HEK293 (cell line): Measurements from ENCODE around the gene KLHL36.

Experiments used
- CTCF ChIA-PET: fragments of 350-600 bp; formaldehyde crosslinking; extraction: SDS; loops from one replicate; lab custom pipeline; 2021; ENCODE audit warnings: antibody characterized with exemption; lab: Yijun Ruan, JAX
- POLR2A ChIA-PET: fragments of 300-600 bp; formaldehyde crosslinking; extraction: SDS; loops from one replicate; lab custom pipeline; 2020; ENCODE audit warnings: antibody characterized with exemption, inconsistent platforms; lab: Yijun Ruan, JAX
- H3K27ac ChIP-seq: fragments of 200-500 bp; sonication (Bioruptor generic); 2 replicates; pipeline ENCODE4 v1.5.1; 2014; ENCODE audit warnings: low read depth, low read length, control low read depth, inconsistent platforms; ENCODE audit errors: extremely low read depth
- H3K36me3 ChIP-seq, 2 experiments: fragments of 200-500 bp in 1 of 2; sonication (Bioruptor generic) in 1 of 2; 1 replicate in 1 of 2; 2 replicates in 1 of 2; pipeline ENCODE4 v1.5.1; 2014 to 2017; ENCODE audit warnings: inconsistent platforms in 2 of 2, low read length in 2 of 2; ENCODE audit not compliant: control insufficient read depth in 2 of 2, insufficient read depth in 1 of 2
- H3K4me1 ChIP-seq: fragments of 200-500 bp; sonication (Bioruptor generic); 2 replicates; pipeline ENCODE4 v1.5.1; 2014; ENCODE audit warnings: mild to moderate bottlenecking, low read length, inconsistent platforms; ENCODE audit not compliant: control insufficient read depth, insufficient read depth
- H3K4me3 ChIP-seq: 2 replicates; pipeline ENCODE4 v1.5.1; 2011; ENCODE audit warnings: low read depth, mild to moderate bottlenecking, control low read depth, low read length, moderate library complexity
- H3K9me3 ChIP-seq: fragments of 200-500 bp; sonication (Bioruptor generic); 2 replicates; pipeline ENCODE4 v1.5.1; 2014; ENCODE audit warnings: low read depth, low read length, inconsistent platforms; ENCODE audit not compliant: control insufficient read depth, insufficient read depth
- SCRT2 ChIP-seq: fragments of 450-650 bp; formaldehyde crosslinking; IDR thresholded peaks from 2 replicates; pipeline ENCODE4 v1.5.1; 2016; ENCODE audit warnings: missing biosample characterization, missing genetic modification characterization
- YY2 ChIP-seq: fragments of 450-650 bp; formaldehyde crosslinking; IDR thresholded peaks from 2 replicates; pipeline ENCODE4 v1.5.1; 2016; ENCODE audit warnings: missing biosample characterization, missing genetic modification characterization

The KLHL36 gene

DNA sequence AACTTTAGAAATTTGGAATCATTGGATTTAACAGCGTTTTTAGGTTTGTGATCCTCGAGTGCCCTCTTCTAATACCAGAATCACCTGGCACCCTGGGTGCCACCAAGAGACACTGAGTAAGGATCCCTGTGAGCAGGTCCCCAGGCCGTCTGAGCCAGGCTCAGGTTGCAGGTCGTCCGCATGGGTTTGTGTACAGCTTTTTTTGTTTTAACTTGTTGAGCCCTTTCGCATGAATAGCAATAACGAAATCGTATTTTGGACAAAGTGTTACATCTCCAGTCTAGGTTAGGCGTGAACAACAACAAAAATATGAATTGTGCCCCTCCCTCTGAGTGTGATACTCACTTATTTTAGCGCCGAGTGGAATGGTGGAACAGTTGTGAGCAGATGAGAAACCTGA is 62.4 kb downstream of the KLHL36 start:
- ChIA-PET POLR2A (no interaction called here), CTCF (interaction anchor here (0.6 to 1.7 kb wide), 3 partner anchors 72 to 255 kb away, joined by 3 to 11 read pairs (median 6); no protein-coding TSS in a partner anchor)
- TF ChIP-seq YY2 (tag by site-specific recombination): no peak
- TF ChIP-seq SCRT2 (tag by site-specific recombination): peak; percentile 60
- H3K4me1 ChIP-seq: peaks cover 36% of the 10 kb centered on the region
- H3K4me3 ChIP-seq: no peak overlapping the region
- peaks cover 0 to 9% of the 10 kb centered on the region in 2 experiments; a peak in 2 of 3 replicates for H3K36me3 ChIP-seq
- no peaks in the 10 kb centered on the region for H3K9me3 ChIP-seq
- no peak overlapping the region for H3K27ac ChIP-seq
